Measurements from ENCODE around the gene NISCH. TPM values are rescaled to one million over a fixed set of nuclear protein-coding genes. Genes with fewer than 3 reads are reported as not detected.

Gene NISCH
- polyA plus RNA-seq, 2 of the 4 experiments (the other 2 are of a cell fraction) = 17.3 to 18.2 TPM

DNA sequence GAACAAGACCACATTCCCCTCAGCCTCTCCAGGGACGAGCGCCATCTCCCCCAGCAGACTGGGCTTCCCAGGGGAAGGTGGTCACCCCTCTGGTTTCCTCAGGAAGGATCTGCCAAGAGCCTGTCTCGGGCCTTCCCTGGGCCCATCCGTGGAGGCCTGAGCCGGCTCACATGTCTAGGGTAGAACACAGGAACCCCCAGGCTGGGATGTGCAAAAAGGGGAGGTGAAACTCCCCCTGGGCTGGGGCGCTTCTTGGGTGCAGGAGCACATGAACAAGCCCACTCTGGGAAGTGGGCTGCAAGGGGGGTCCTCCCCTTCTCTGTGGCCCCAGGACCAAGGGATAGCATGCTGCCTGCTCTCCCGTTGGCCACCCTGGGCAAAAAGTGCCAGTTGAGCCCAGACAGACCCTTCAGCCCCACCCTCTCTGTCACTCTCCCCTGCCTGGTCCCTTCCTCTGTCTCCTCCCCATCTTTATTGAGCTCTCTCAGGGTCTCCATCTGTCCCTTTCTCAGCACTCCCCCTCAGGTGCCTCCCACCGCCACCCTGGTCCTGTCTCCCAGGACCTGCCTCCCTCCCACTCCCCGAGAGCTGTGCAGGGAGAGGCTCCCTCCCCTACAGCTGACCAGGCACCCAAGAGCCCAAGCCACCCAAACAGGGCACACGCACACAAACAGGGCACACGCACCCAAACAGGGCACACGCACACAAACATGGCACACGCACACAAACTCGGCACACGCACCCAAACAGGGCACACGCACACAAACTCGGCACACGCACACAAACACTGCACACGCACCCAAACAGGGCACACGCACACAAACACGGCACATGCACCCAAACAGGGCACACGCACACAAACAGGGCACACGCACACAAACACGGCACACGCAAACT, 11.4 kb upstream of the NISCH start:
- H3K4me3 ChIP-seq = no peak overlapping the region
- 87% methylated on average over 17 of the region's 25 CpGs for WGBS (ENCODE audit: missing lambda C conversion rate)
- FAIRE-seq = no peak
- TF ChIP-seq FOSB (CRISPR knock-in tag; IDR thresholded peaks at IDR 0.05) (no peak), NR3C1 (IDR thresholded peaks at IDR 0.05) (no peak), TFCP2L1 (CRISPR knock-in tag; IDR thresholded peaks at IDR 0.05) (no peak), KDM5A (IDR thresholded peaks at IDR 0.05) (no peak), POLR2A (IDR thresholded peaks at IDR 0.05; ENCODE audit: low read length) (no peak), HEYL (CRISPR knock-in tag; IDR thresholded peaks at IDR 0.05) (no peak)
- no peak for ATAC-seq
- ChIA-PET POLR2A (no interaction called here), CTCF (interaction anchor here (14.4 kb wide), 1 partner anchor 15 kb away, joined by 351 read pairs; no protein-coding TSS in a partner anchor)
- H3K4me2 ChIP-seq = no peak overlapping the region
- no peak overlapping the region for H3K27ac ChIP-seq
- no peaks in the 10 kb centered on the region for H3K4me1 ChIP-seq
- no peaks in the 10 kb centered on the region for H3K9me3 ChIP-seq
- DNase-seq (ENCODE audit: low read depth in 1 of 2, low spot score in 1 of 2) = no peak

GRCh38 chr3:52444860-52445793, 10.3 kb upstream of the NISCH start, which contains the start of gene SEMA3G:
Gene SEMA3G, minus strand, starts transcription at chr3:52445103. Its CDS starts 76 bp downstream, at chr3:52445027.
- peak within 1 kb of the TSS; percentile 59 for H3K4me2 ChIP-seq
- TF ChIP-seq POLR2A (IDR thresholded peaks at IDR 0.05; ENCODE audit: low read length) = peak; percentile 44; the same call in 1 of the 2 replicates
- TF ChIP-seq HDAC2 (IDR thresholded peaks at IDR 0.05) = no peak
- H3K27ac ChIP-seq = peak within 1 kb of the TSS in 1 of 2 experiments; percentile 55; a peak in 2 of 6 replicates
- peak; percentile 79 to 93 for ATAC-seq
- DNase-seq (ENCODE audit: low read depth in 1 of 2, low spot score in 1 of 2) = peak; percentile 50 to 72
- FAIRE-seq = no peak
- H3K4me3 ChIP-seq = no peak within 1 kb of the TSS
- ChIA-PET POLR2A (no interaction called here), CTCF (interaction anchor here (0.5 to 14.4 kb wide), 6 partner anchors 9 to 491 kb away, joined by 3 to 351 read pairs (median 4); no protein-coding TSS in a partner anchor)
- WGBS (ENCODE audit: missing lambda C conversion rate) = 33% methylated on average over 12 of the region's 19 CpGs
- no peaks in the 10 kb centered on the region for H3K9me3 ChIP-seq
- peaks cover 6% of the 10 kb centered on the region for H3K4me1 ChIP-seq

DNA sequence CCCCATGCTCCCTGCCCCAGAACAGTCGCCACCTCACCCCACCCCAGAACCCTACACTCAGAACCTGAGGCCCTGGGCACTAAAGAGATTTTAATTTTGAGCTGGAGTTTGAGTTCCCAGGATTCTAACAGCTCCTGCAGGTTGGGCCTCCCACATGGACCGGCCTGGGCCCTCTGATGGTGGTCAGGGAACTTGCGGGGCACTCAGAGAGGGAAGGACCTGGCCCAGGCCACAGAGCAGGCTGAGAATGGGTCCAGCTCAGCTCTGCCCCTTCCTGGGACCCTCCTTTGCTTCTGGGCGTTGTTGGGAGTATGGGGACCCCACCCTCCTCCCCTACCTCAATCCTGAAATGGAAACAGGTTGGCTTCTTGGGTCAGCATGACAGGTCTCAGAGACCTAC, 9.4 kb upstream of the NISCH start:
- FAIRE-seq (no peak), DNase-seq (ENCODE audit: low read depth in 1 of 2, low spot score in 1 of 2) (no peak), ATAC-seq (peak; percentile 38 to 43; a peak in 3 of 6 replicates)
- no peak overlapping the region for H3K27ac ChIP-seq
- no peaks in the 10 kb centered on the region for H3K9me3 ChIP-seq
- TF ChIP-seq POLR2AphosphoS2 (conservative IDR thresholded peaks at IDR 0.05; ENCODE audit: low read length) (no peak), EHF (CRISPR knock-in tag; IDR thresholded peaks at IDR 0.05) (no peak), NR3C1 (IDR thresholded peaks at IDR 0.05) (no peak), SREBF2 (IDR thresholded peaks at IDR 0.05) (no peak), CBX2 (IDR thresholded peaks at IDR 0.05; ENCODE audit: borderline replicate concordance, low read depth) (no peak), JUNB (IDR thresholded peaks at IDR 0.05) (no peak), E2F6 (IDR thresholded peaks at IDR 0.05; ENCODE audit: borderline replicate concordance, low read depth) (no peak), HOXB5 (CRISPR knock-in tag; IDR thresholded peaks at IDR 0.05) (no peak), HOXA7 (CRISPR knock-in tag; IDR thresholded peaks at IDR 0.05) (no peak), HDAC2 (IDR thresholded peaks at IDR 0.05) (no peak), RNF2 (IDR thresholded peaks at IDR 0.05; ENCODE audit: borderline replicate concordance, low read depth) (no peak), BHLHE40 (IDR thresholded peaks at IDR 0.05; ENCODE audit: low read depth, low read length) (no peak), FOXS1 (CRISPR knock-in tag; IDR thresholded peaks at IDR 0.05) (no peak), EHMT2 (IDR thresholded peaks at IDR 0.05; ENCODE audit: low read depth) (no peak), NFE2L2 (conservative IDR thresholded peaks at IDR 0.05; ENCODE audit: low read length) (no peak), POLR2A (IDR thresholded peaks at IDR 0.05; ENCODE audit: low read length) (no peak), TFCP2L1 (CRISPR knock-in tag; IDR thresholded peaks at IDR 0.05) (no peak), HEYL (CRISPR knock-in tag; IDR thresholded peaks at IDR 0.05) (no peak), RFX5 (IDR thresholded peaks at IDR 0.05) (no peak), KDM5A (IDR thresholded peaks at IDR 0.05) (no peak)
- CTCF ChIA-PET = interaction anchor here (0.8 to 14.4 kb wide), 16 partner anchors 11 to 445 kb away, joined by 3 to 351 read pairs (median 4); partner anchors contain the start of genes NISCH and TWF2
- peaks cover 14% of the 10 kb centered on the region for H3K4me1 ChIP-seq
- no peak overlapping the region for H3K4me3 ChIP-seq
- WGBS (ENCODE audit: missing lambda C conversion rate) = 44% methylated on average over 2 of the region's 4 CpGs
- H3K4me2 ChIP-seq = no peak overlapping the region
- POLR2A ChIA-PET = no interaction called here
